Activated CD4-positive, alpha-beta T cell treated with anti-CD3 and anti-CD28 coated beads, Interleukin-2, amount 10 ng/mL, durations not matched to agents 24 days and 14 days (primary cell): ENCODE results near the gene NEDD4L. TPM values are rescaled to one million over a fixed set of nuclear protein-coding genes. Genes with fewer than 3 reads are reported as not detected.

Experiments used
- DNase-seq: peaks from one replicate; pipeline ENCODE4 v3.0.0; 2022
- H3K27ac Mint-ChIP-seq: one replicate; pipeline ENCODE4 v1.8.0; 2022; ENCODE audit warnings: mild to moderate bottlenecking, mixed read lengths
- H3K27me3 Mint-ChIP-seq: one replicate; pipeline ENCODE4 v1.8.0; 2022; ENCODE audit warnings: mixed read lengths
- H3K36me3 Mint-ChIP-seq: one replicate; pipeline ENCODE4 v1.8.0; 2022; ENCODE audit warnings: low read depth, mild to moderate bottlenecking, mixed read lengths
- H3K4me1 Mint-ChIP-seq: one replicate; pipeline ENCODE4 v1.8.0; 2021; ENCODE audit warnings: mixed read lengths
- H3K4me3 Mint-ChIP-seq: one replicate; pipeline ENCODE4 v1.8.0; 2022; ENCODE audit warnings: mild to moderate bottlenecking, moderate library complexity, mixed read lengths
- H3K9me3 Mint-ChIP-seq: one replicate; pipeline ENCODE4 v1.8.0; 2021; ENCODE audit warnings: mixed read lengths
- intact Hi-C: fragments of 100-400 bp; cut with micrococcal nuclease; formaldehyde crosslinking; loops from one replicate; pipeline ENCODE4 v1.15.1; 2023
- total RNA-seq: library from RNA; stranded (reverse); gene quantifications from 2 replicates; pipeline ENCODE4 v1.2.3, GENCODE V29; 2022

Gene NEDD4L
- total RNA-seq, 1 donor from 2014 or later = 4.2 TPM

DNA sequence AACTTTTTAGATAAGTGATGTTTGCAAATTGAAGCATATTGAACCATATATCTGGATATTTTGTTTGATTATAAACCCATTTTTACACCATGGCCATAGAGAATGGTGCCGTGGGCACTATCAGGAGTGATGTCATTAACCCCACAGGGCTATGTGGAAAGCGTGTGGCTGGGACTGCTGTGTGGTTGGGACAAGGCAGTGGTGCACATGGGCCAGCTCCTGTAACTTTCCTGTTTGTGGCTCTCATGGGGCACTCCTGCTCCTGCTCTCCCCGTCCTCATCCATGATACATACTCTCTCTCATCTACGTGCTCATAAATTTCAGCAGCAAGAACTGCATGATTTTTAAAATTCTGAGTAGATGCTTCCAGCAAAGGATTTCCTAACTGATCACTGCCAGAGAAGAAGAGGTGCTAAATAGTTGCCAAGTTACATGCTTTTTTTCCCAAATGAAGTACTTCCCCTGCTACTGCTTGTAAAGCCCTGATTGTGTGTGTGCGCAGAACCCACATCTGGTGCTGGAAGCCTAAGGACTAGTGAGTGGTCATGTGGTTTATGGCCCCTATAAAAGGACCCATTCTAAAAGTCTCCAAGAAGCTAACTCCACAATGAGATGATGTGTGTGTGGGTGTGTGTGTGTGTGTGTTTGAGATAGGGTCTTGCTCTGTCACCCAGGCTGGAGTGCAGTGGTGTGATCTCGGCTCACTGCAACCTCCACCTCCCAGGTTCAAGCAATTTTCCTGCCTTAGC is 240.8 kb downstream of the NEDD4L start:
- no peak for DNase-seq
- Mint-ChIP-seq H3K27ac (no peak overlapping the region), H3K4me1 (no peaks in the 10 kb centered on the region), H3K36me3 (no peaks in the 10 kb centered on the region), H3K4me3 (no peak overlapping the region), H3K27me3 (peaks cover 5% of the 10 kb centered on the region), H3K9me3 (no peaks in the 10 kb centered on the region)
- intact Hi-C loops = no loop called here

- Mint-ChIP-seq H3K4me3 (no peak overlapping the region), H3K27ac (no peak overlapping the region)
- intact Hi-C loops = no loop called here
Observed at GRCh38 chr18:58285449-58286130, 241.6 kb downstream of the NEDD4L start.

DNA sequence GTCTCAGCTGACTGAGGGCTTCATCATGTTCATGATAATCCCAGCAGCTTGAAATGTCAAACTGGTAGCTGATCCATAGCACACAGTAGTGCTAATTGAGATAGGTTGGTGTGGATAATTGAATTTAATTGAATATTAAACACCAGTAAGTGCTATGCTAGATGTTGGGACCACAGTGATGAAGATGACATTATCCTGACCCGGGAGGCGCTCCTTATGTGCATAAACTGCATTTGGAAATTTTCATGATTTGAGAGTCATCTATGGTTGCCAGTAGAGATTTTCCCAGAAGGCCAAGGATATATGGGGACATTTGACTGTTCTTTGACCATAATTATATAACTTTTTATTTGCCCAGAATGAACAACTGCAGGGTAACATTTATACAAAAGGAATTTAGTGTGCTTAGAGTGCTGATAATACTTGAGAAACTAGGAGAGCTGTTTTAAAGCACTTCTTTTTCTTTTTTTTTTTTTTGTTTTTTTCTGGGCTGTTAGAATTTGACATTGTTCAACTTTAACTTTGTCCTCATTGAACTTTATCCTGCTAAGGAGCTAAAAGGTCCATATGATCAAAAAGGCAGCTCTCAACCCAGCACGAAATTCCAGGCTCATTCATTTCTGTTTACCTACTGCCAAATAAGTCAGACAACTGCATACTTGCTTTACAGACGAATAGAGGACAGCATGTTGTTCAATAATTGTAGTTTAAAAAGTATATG is 242.8 kb downstream of the NEDD4L start:
- Mint-ChIP-seq H3K4me1 (no peaks in the 10 kb centered on the region), H3K36me3 (no peaks in the 10 kb centered on the region), H3K9me3 (no peaks in the 10 kb centered on the region), H3K27ac (no peak overlapping the region), H3K4me3 (no peak overlapping the region), H3K27me3 (peaks cover 7% of the 10 kb centered on the region)
- intact Hi-C loops = no loop called here
- no peak for DNase-seq

More at GRCh38 chr18:58285449-58286130, 241.6 kb downstream of the NEDD4L start:
- Mint-ChIP-seq H3K4me1 (no peaks in the 10 kb centered on the region), H3K27me3 (peaks cover 5% of the 10 kb centered on the region), H3K36me3 (no peaks in the 10 kb centered on the region), H3K9me3 (no peaks in the 10 kb centered on the region)
- no peak for DNase-seq

- Mint-ChIP-seq H3K4me3 (no peak overlapping the region), H3K9me3 (no peaks in the 10 kb centered on the region), H3K36me3 (no peaks in the 10 kb centered on the region), H3K4me1 (no peaks in the 10 kb centered on the region), H3K27ac (no peak overlapping the region), H3K27me3 (peaks cover 7% of the 10 kb centered on the region)
- DNase-seq = no peak
- intact Hi-C loops = no loop called here
Observed at GRCh38 chr18:58287353-58288274, 243.6 kb downstream of the NEDD4L start.

DNA sequence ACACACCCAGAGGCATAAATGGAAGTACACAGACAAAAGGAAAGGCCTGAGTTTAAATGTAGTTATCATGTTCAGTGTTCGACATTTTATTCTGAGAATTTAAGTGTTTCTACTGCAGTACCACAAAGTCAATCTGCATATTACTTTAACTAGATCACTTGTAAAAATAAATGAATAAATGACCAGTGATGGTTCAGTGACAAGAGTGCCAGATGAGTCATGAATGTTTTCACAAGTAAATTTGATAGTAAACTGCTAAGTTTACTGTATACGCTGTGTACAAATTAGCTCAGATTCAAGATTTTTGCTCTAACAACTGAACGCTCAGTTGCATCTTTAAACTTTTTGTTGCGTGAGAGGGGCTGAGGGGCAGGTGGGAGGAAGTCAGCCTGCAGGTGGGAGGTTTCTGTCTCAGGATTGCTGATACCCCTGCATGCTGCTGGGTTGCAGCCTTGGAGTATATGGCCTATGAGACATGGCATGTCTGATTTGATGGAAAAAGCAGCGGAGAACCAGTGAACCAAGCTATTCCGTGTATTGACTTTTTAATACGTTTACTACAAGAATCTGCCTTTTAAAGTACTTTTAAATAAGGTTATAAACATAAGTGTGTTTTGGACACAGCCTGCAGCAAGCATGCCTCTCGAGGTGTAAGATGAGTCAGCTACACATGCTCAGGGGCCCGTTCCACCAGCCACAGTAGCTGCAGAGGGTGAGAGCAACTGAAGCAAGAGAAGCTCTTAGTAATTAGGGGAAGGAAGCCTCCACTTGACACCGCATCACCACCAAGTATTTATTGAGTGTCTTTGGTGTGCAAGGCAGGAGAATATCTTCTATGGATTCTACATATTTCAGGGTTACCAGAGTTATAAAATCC is 245.1 kb downstream of the NEDD4L start:
- H3K27me3 Mint-ChIP-seq = peaks cover 6% of the 10 kb centered on the region
- H3K4me3 Mint-ChIP-seq = no peak overlapping the region
- no peak overlapping the region for H3K27ac Mint-ChIP-seq
- no peak for DNase-seq
- H3K9me3 Mint-ChIP-seq = no peaks in the 10 kb centered on the region
- H3K4me1 Mint-ChIP-seq = no peaks in the 10 kb centered on the region
- no peaks in the 10 kb centered on the region for H3K36me3 Mint-ChIP-seq
- intact Hi-C loops = no loop called here

DNA sequence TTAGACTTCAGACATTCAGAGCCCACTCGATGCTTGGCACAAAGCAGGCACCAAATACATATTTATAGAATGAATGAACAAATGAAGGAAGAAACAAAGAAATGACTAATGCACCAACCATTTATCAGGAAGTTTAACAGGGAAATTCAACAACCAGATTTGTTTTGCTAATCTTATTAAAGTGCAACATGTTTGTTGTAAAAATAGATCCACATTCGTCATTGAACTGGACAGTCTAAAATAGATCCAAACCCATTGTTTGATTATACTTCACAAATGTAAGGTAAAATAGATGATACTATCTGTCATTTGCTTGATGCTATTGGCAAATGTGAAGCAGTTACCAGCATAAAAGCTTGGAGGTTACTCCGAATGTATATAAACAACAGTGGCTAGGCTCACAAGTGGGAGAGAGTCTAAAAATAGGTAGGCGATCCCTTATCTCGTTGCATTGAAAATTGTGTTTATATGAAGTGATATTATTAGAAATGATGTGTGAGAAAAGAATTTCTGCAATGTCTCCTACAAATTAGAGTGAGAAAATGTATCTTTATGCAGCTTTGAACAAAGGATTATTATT is 246.2 kb downstream of the NEDD4L start:
- Mint-ChIP-seq H3K27ac (no peak overlapping the region), H3K4me1 (no peaks in the 10 kb centered on the region), H3K27me3 (peaks cover 4% of the 10 kb centered on the region), H3K36me3 (no peaks in the 10 kb centered on the region), H3K9me3 (no peaks in the 10 kb centered on the region), H3K4me3 (no peak overlapping the region)
- intact Hi-C loops = no loop called here
- no peak for DNase-seq

GRCh38 chr18:58291131-58291530 is 247.1 kb downstream of the NEDD4L start:
- intact Hi-C loops = no loop called here
- H3K9me3 Mint-ChIP-seq = no peaks in the 10 kb centered on the region
- no peak overlapping the region for H3K4me3 Mint-ChIP-seq
- H3K4me1 Mint-ChIP-seq = no peaks in the 10 kb centered on the region
- no peak for DNase-seq
- H3K36me3 Mint-ChIP-seq = no peaks in the 10 kb centered on the region
- no peak overlapping the region for H3K27ac Mint-ChIP-seq
- peaks cover 4% of the 10 kb centered on the region for H3K27me3 Mint-ChIP-seq

GRCh38 chr18:58292638-58293037 is 248.6 kb downstream of the NEDD4L start:
- H3K4me3 Mint-ChIP-seq = no peak overlapping the region
- no peaks in the 10 kb centered on the region for H3K9me3 Mint-ChIP-seq
- no peak for DNase-seq
- peaks cover 2% of the 10 kb centered on the region for H3K27me3 Mint-ChIP-seq
- intact Hi-C loops = no loop called here
- no peak overlapping the region for H3K27ac Mint-ChIP-seq
- no peaks in the 10 kb centered on the region for H3K4me1 Mint-ChIP-seq
- H3K36me3 Mint-ChIP-seq = no peaks in the 10 kb centered on the region

- Mint-ChIP-seq H3K27ac (no peak overlapping the region), H3K4me3 (no peak overlapping the region), H3K9me3 (no peaks in the 10 kb centered on the region), H3K27me3 (peaks cover 16% of the 10 kb centered on the region), H3K36me3 (no peaks in the 10 kb centered on the region), H3K4me1 (no peaks in the 10 kb centered on the region)
- DNase-seq = no peak
- intact Hi-C loops = no loop called here
Observed at GRCh38 chr18:58297198-58297597, 253.2 kb downstream of the NEDD4L start.

GRCh38 chr18:58298251-58299134 is 254.5 kb downstream of the NEDD4L start:
- intact Hi-C loops = no loop called here
- H3K36me3 Mint-ChIP-seq = no peaks in the 10 kb centered on the region

GRCh38 chr18:58299135-58299473 is 255.1 kb downstream of the NEDD4L start:
- DNase-seq = no peak
- Mint-ChIP-seq H3K9me3 (no peaks in the 10 kb centered on the region), H3K36me3 (no peaks in the 10 kb centered on the region), H3K4me1 (peaks cover 12% of the 10 kb centered on the region), H3K4me3 (no peak overlapping the region), H3K27me3 (peaks cover 27% of the 10 kb centered on the region), H3K27ac (no peak overlapping the region)
- intact Hi-C loops = no loop called here

More at GRCh38 chr18:58298251-58299134, 254.5 kb downstream of the NEDD4L start:
- no peaks in the 10 kb centered on the region for H3K9me3 Mint-ChIP-seq
- H3K4me1 Mint-ChIP-seq = peaks cover 8% of the 10 kb centered on the region
- no peak for DNase-seq
- H3K4me3 Mint-ChIP-seq = no peak overlapping the region
- H3K27ac Mint-ChIP-seq = no peak overlapping the region
- H3K27me3 Mint-ChIP-seq = peaks cover 24% of the 10 kb centered on the region

DNA sequence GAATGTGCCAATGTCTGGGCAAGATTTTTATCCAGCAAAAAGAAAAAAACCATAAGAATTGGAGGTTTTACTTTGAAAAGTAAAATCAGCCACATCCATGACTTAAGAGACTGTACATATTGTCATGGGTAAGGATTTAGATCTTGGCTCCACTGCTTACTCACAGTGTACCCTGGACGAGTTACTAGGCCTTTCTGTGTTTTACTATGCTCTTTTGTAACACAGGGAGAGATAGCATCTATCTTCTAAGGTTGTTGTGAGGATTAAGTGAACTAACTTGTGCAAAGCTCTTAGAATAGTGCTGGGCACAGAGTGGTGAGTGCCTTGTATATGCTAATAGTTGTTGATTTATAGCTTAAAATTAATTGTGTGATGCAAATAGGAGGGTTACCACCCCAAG is 255.9 kb downstream of the NEDD4L start:
- H3K4me3 Mint-ChIP-seq = no peak overlapping the region
- H3K27ac Mint-ChIP-seq = no peak overlapping the region
- no peaks in the 10 kb centered on the region for H3K9me3 Mint-ChIP-seq
- no peaks in the 10 kb centered on the region for H3K36me3 Mint-ChIP-seq
- peaks cover 12% of the 10 kb centered on the region for H3K4me1 Mint-ChIP-seq
- peaks cover 29% of the 10 kb centered on the region for H3K27me3 Mint-ChIP-seq
- intact Hi-C loops = no loop called here
- DNase-seq = no peak
